Measurements from ENCODE around the gene CENPS. TPM values are rescaled to one million over a fixed set of nuclear protein-coding genes. Genes with fewer than 3 reads are reported as not detected.

Gene CENPS
- total and polyA plus RNA-seq, 9 of the 15 experiments (the other 6 are each of a cell fraction or from before 2014, with no cell fraction given): 10.2 to 36.0 (median 26.0) TPM

GRCh38 chr1:10430216-10431069 lies at the start of gene CENPS (continued):
- TF ChIP-seq EZH2 (IDR thresholded peaks at IDR 0.05; ENCODE audit: borderline replicate concordance, low read depth, low read length): no peak
- no peak for TF ChIP-seq ZEB2 (IDR thresholded peaks at IDR 0.05)
- peak; percentile 92 for TF ChIP-seq NR3C1 (CRISPR knock-in tag; IDR thresholded peaks at IDR 0.05)
- TF ChIP-seq NR2C1 (IDR thresholded peaks at IDR 0.05): no peak
- no peak; the same call in 1 of the 2 replicates for TF ChIP-seq NR2C1 (tag; IDR thresholded peaks at IDR 0.05)
- peak; percentile 73 for TF ChIP-seq JUND (IDR thresholded peaks at IDR 0.05; ENCODE audit: borderline replicate concordance, low read depth, low read length)
- peak; percentile 65; the same call in 1 of the 3 replicates for TF ChIP-seq JUND (tag; IDR thresholded peaks at IDR 0.05; ENCODE audit: borderline replicate concordance, low read depth, low read length)
- TF ChIP-seq MCM5 (IDR thresholded peaks at IDR 0.05; ENCODE audit: low read depth): no peak
- peak; percentile 93 for TF ChIP-seq ZBTB17 (CRISPR knock-in tag; IDR thresholded peaks at IDR 0.05)
- no peak for TF ChIP-seq GABPA (tag; conservative IDR thresholded peaks at IDR 0.05; ENCODE audit: low read depth)
- no peak; the same call in 1 of the 2 replicates for TF ChIP-seq GTF2E2 (tag; IDR thresholded peaks at IDR 0.05)
- peak; percentile 82 for TF ChIP-seq STAG1 (CRISPR knock-in tag; IDR thresholded peaks at IDR 0.05; ENCODE audit: borderline replicate concordance)
- peak; percentile 86 for TF ChIP-seq ATF6 (CRISPR knock-in tag; IDR thresholded peaks at IDR 0.05)
- no peak for TF ChIP-seq DNMT1 (IDR thresholded peaks at IDR 0.05)
- peak; percentile 74; the same call in 1 of the 2 replicates for TF ChIP-seq TCF7 (IDR thresholded peaks at IDR 0.05; ENCODE audit: borderline replicate concordance)
- peak; percentile 69; the same call in 1 of the 2 replicates for TF ChIP-seq KAT7 (CRISPR knock-in tag; IDR thresholded peaks at IDR 0.05; ENCODE audit: borderline replicate concordance)
- no peak; the same call in 1 of the 2 replicates for TF ChIP-seq TAF7 (tag; IDR thresholded peaks at IDR 0.05)
- TF ChIP-seq MECOM (CRISPR knock-in tag; IDR thresholded peaks at IDR 0.05): 0 out of 2 replicates have a peak, but pooled peaks have one; percentile 44
- TF ChIP-seq KLF1 (tag; IDR thresholded peaks at IDR 0.05): peak; percentile 61; the same call in 1 of the 2 replicates
- TF ChIP-seq CTCFL (IDR thresholded peaks at IDR 0.05; ENCODE audit: borderline replicate concordance, insufficient read depth, low read depth, low read length, poor library complexity, severe bottlenecking): peak; percentile 97
- peak; percentile 16; the same call in 1 of the 2 replicates for TF ChIP-seq GTF2A2 (tag; IDR thresholded peaks at IDR 0.05)
- TF ChIP-seq POLR2AphosphoS5 (IDR thresholded peaks at IDR 0.05; ENCODE audit: control insufficient read depth, insufficient read depth, low read depth, low read length): peak; percentile 70
- peak; percentile 91 for TF ChIP-seq VEZF1 (CRISPR knock-in tag; IDR thresholded peaks at IDR 0.05)

Data from K562 (cell line).